Measurements from ENCODE around the gene CCDC80. TPM values are rescaled to one million over a fixed set of nuclear protein-coding genes. Genes with fewer than 3 reads are reported as not detected.

The CCDC80 gene
- total RNA-seq, 2 experiments from 2014 or later: 0.25 to 0.40 TPM

DNA sequence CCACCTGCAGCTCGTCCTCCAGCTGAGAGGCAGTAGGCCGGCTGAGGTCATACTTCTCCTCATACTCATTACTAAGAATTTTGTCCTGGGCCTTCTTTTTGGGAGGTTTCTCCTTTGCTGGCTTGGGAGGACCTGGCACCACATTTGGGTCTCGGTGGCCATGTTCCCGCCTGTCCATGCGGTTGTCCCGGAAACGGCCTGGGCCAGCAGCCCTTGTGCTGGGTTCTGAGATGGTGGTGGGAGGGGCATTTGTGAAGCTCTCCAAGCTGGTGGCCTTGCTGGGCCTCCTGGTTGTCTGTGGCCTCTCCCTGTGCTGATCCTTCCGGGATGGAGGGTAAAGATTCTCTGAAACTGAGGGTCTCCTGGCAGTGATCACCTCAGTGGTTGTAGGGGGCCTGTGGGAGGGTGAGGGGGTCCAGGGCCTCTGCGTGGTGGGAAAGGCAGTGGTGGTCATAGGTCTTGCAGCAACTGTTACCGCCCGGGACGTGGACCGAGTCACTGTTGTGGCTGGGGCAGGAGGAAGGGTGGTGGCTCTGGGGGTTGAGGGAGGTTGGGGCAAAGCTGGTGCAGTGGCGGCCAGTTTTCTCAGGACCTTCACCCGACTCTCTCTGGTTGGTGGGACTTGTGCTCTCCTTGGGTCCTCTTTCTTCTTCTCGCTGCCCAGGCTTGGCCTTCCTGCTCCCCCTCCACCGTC lies 2.5 kb downstream of the CCDC80 start:
- H3K27me3 Mint-ChIP-seq: peaks cover 5% of the 10 kb centered on the region
- no peak overlapping the region for H3K27ac Mint-ChIP-seq
- H3K4me1 Mint-ChIP-seq: peaks cover 25% of the 10 kb centered on the region
- no peaks in the 10 kb centered on the region for H3K36me3 Mint-ChIP-seq (ENCODE audit: low read depth)
- CTCF ChIA-PET: interaction anchor here (1.0 kb wide), 1 partner anchor 96 kb away, joined by 3 read pairs; no protein-coding TSS in a partner anchor
- H3K4me3 Mint-ChIP-seq: no peak overlapping the region
- POLR2A ChIA-PET: no interaction called here
- DNase-seq: no peak
- no peaks in the 10 kb centered on the region for H3K9me3 Mint-ChIP-seq

DNA sequence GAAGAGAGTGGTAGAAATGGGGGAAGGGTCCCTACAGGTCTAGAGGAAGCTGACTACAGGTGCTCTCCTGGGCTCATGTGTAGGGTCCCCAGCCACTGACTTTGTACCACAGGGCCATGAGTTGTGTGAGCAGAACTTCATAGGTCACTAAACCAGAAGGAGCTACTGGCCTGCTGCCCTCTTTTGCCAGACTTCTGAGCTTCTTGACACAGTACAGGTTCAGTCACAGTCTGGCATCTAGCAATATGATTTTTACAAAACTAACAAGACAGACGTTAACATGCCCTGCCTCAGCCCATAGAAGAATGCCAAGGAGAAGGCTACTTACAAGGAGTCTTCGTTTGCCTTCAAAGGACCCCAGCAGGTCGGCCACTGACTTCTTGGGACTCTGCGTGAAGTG lies 3.2 kb downstream of the CCDC80 start:
- H3K36me3 Mint-ChIP-seq (ENCODE audit: low read depth): no peaks in the 10 kb centered on the region
- H3K9me3 Mint-ChIP-seq: no peaks in the 10 kb centered on the region
- CTCF ChIA-PET: interaction anchor here (1.0 kb wide), 1 partner anchor 97 kb away, joined by 3 read pairs; no protein-coding TSS in a partner anchor
- no peak overlapping the region for H3K4me3 Mint-ChIP-seq
- peaks cover 3% of the 10 kb centered on the region for H3K27me3 Mint-ChIP-seq
- no peak overlapping the region for H3K27ac Mint-ChIP-seq
- DNase-seq: no peak
- POLR2A ChIA-PET: no interaction called here
- peaks cover 17% of the 10 kb centered on the region for H3K4me1 Mint-ChIP-seq

DNA sequence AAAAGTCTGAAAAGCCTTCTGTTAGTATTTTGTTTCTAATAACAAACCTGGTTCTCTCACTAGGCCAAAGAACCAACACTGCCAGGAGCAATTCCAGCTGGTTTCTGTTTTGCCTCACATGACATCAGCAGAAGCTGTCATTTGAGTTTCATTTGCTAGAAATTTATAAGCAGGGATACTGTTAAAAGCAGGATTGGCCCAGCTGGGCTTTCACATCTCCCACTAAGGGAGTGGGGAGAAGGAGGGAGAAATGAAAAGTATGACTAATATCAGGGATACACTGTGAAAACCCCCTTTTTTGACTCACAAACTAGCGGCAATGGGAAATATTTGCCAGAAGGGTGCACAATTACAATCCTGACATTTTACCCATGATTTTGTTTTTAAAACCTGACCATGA lies 5.3 kb downstream of the CCDC80 start:
- H3K9me3 Mint-ChIP-seq: no peaks in the 10 kb centered on the region
- no peak overlapping the region for H3K4me3 Mint-ChIP-seq
- ChIA-PET CTCF (interaction anchor here (1.0 to 2.1 kb wide), 5 partner anchors 8 to 343 kb away, joined by 3 to 7 read pairs (median 4); no protein-coding TSS in a partner anchor), POLR2A (interaction anchor here (1.1 to 1.5 kb wide), 2 partner anchors 74 to 355 kb away, joined by 3 to 4 read pairs; partner anchors contain the start of genes ATG3, GTPBP8 and SLC35A5)
- no peaks in the 10 kb centered on the region for H3K36me3 Mint-ChIP-seq (ENCODE audit: low read depth)
- H3K27ac Mint-ChIP-seq: no peak overlapping the region
- no peak for DNase-seq
- H3K27me3 Mint-ChIP-seq: no peaks in the 10 kb centered on the region
- peaks cover 15% of the 10 kb centered on the region for H3K4me1 Mint-ChIP-seq

DNA sequence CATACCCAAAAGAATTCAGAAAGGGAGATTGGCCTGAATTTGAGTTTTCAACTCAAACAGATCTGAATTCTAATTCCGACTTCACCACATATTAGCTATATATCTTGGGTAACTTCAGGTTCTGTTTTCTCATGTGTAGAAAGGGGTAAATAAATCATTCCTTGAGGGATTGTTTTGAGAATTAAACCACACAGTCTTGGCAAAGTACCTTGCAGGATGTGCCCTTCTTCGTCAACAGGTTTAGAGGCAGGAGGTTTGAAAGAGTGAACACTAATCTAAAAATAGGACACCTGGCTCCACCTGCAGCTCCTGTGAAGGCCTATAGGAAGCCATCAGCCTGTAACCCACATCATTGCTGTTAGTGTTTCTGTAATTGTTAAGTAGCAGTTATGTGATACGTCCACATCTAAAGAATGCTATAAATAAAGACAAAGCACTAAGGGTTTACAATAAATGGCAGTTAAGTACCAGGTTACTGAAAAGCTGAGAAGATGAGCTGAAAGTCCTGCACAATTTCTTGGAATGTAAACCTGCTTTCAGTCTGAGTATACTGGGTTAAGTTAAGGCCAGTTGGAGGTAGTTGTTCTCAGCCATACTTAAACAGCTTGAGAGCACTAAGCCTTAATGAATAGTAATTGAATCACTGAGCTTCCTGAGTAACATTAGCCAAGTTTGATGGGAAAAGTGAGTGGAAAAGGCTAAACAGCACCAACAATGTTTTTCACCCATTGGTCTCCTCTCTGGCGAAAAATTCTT lies 6.0 kb downstream of the CCDC80 start:
- Mint-ChIP-seq H3K36me3 (ENCODE audit: low read depth) (no peaks in the 10 kb centered on the region), H3K4me1 (peaks cover 17% of the 10 kb centered on the region), H3K4me3 (no peak overlapping the region), H3K27ac (no peak overlapping the region), H3K9me3 (no peaks in the 10 kb centered on the region), H3K27me3 (no peaks in the 10 kb centered on the region)
- CTCF ChIA-PET: interaction anchor here (1.0 to 2.1 kb wide), 6 partner anchors 9 to 344 kb away, joined by 3 to 7 read pairs (median 4); no protein-coding TSS in a partner anchor
- POLR2A ChIA-PET: interaction anchor here (0.6 to 1.5 kb wide), 3 partner anchors 34 to 356 kb away, joined by 3 to 4 read pairs (median 3); partner anchors contain the start of genes ATG3, GTPBP8 and SLC35A5
- no peak for DNase-seq

DNA sequence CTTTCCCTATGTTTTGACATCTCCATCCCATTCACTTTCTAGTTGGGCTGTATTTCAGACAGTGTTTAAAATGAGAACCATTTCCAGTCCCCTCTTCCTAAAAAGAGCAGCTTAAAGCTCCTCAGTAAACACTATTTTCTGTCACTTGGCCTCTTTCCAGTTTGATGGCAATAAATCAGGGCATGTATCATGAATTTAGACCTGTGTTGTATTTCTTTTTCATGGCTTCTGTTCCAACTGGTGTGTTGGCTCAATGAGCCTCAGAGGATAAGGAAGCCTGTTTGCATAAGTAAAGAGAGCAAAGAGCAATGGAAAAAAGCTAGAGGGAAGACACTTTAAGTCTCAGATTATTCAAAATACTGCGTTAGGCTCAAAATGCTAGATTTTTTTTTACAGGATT lies 7.2 kb downstream of the CCDC80 start:
- CTCF ChIA-PET: interaction anchor here (1.0 to 2.1 kb wide), 3 partner anchors 10 to 52 kb away, joined by 3 to 7 read pairs (median 5); no protein-coding TSS in a partner anchor
- H3K9me3 Mint-ChIP-seq: no peaks in the 10 kb centered on the region
- no peak overlapping the region for H3K4me3 Mint-ChIP-seq
- H3K27me3 Mint-ChIP-seq: no peaks in the 10 kb centered on the region
- H3K4me1 Mint-ChIP-seq: peaks cover 24% of the 10 kb centered on the region
- no peaks in the 10 kb centered on the region for H3K36me3 Mint-ChIP-seq (ENCODE audit: low read depth)
- POLR2A ChIA-PET: no interaction called here
- DNase-seq: no peak
- no peak overlapping the region for H3K27ac Mint-ChIP-seq

DNA sequence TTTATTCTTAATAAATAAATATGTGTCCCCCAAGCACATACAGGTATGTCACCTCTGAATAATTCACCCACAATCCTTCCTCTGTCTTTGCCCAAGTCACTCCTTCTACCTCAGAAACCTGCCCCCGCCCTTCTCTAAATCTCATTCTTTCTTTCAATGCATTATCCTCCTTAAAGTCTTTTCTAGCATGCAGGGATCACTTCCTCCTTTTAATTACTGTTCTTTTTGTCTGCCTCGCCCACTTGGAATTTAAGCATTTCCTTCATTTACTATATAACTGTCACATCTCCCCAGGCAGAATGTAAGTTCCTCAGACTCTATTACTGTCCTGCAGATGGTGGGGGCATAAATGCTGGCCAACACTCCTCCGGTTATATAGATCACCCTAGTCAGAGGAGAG lies 7.8 kb downstream of the CCDC80 start:
- peaks cover 24% of the 10 kb centered on the region for H3K4me1 Mint-ChIP-seq
- CTCF ChIA-PET: no interaction called here
- H3K9me3 Mint-ChIP-seq: no peaks in the 10 kb centered on the region
- no peak overlapping the region for H3K4me3 Mint-ChIP-seq
- H3K27ac Mint-ChIP-seq: no peak overlapping the region
- H3K27me3 Mint-ChIP-seq: no peaks in the 10 kb centered on the region
- POLR2A ChIA-PET: no interaction called here
- H3K36me3 Mint-ChIP-seq (ENCODE audit: low read depth): no peaks in the 10 kb centered on the region
- no peak for DNase-seq

DNA sequence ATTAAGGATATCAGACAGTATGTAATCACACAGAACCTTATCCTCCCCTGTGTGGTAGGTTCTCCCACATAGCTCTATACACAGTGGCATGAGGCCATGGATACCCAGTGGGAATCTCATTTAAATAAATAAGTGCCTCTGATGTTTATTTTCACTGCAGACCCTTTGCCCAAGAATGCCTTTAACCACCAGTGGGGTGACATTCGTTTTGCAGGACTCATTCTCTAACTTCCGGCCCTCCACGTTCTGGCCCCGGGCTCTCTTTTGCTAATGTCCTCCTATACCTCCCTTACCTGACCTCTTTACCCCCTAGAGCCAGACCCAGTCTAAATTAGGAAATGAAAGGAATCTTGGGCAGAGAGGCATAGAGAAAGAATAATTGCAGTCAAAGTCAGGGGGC lies 8.3 kb downstream of the CCDC80 start:
- no peaks in the 10 kb centered on the region for H3K36me3 Mint-ChIP-seq (ENCODE audit: low read depth)
- peaks cover 24% of the 10 kb centered on the region for H3K4me1 Mint-ChIP-seq
- no peak overlapping the region for H3K27ac Mint-ChIP-seq
- H3K27me3 Mint-ChIP-seq: no peaks in the 10 kb centered on the region
- CTCF ChIA-PET: no interaction called here
- no peaks in the 10 kb centered on the region for H3K9me3 Mint-ChIP-seq
- POLR2A ChIA-PET: no interaction called here
- no peak overlapping the region for H3K4me3 Mint-ChIP-seq
- no peak for DNase-seq

DNA sequence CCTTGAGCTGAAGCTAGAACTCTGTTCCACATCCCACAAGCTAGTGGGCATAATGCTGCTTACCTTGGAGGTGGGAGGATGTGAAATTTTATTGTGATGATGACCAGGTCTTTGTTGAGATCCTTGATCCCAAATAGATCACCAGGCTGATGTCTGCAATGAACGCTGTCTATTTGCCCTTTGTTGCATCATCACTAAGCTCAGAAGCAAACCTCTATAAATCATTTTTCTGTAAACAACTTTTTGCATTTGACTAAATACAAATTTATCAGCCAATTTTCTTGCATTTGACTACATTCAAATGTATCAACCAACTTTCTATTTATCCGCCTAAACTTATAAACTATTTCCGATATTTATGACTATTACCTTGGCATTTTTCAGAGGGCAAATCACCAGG lies 9.7 kb downstream of the CCDC80 start:
- Mint-ChIP-seq H3K27ac (no peak overlapping the region), H3K4me1 (peaks cover 24% of the 10 kb centered on the region), H3K4me3 (no peak overlapping the region), H3K9me3 (no peaks in the 10 kb centered on the region), H3K27me3 (no peaks in the 10 kb centered on the region), H3K36me3 (ENCODE audit: low read depth) (no peaks in the 10 kb centered on the region)
- CTCF ChIA-PET: interaction anchor here (2.7 kb wide), 1 partner anchor 12 kb away, joined by 9 read pairs; no protein-coding TSS in a partner anchor
- POLR2A ChIA-PET: no interaction called here
- no peak for DNase-seq

DNA sequence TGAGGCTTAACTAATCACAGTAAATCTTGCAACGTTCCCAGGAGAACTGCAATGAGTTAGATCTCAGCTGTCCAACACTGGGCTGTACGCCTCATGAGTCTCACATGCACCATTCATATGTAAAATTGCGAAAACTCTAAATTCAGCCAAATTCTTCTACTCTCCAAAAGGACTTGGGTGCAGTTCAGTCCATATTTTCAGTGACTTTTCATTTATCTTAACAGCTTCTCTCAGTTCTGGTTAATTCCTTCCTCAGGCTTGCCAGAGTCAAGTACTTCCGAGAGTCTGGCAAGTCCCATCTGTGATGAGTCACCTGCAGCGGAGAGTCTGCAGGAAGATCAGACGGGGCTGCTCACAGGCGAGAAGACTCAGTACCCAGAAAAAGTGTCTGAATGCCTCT lies 11.5 kb downstream of the CCDC80 start:
- Mint-ChIP-seq H3K9me3 (no peaks in the 10 kb centered on the region), H3K27me3 (no peaks in the 10 kb centered on the region), H3K4me1 (peaks cover 9% of the 10 kb centered on the region), H3K27ac (no peak overlapping the region), H3K36me3 (ENCODE audit: low read depth) (no peaks in the 10 kb centered on the region), H3K4me3 (no peak overlapping the region)
- POLR2A ChIA-PET: no interaction called here
- CTCF ChIA-PET: interaction anchor here (0.9 to 2.7 kb wide), 3 partner anchors 14 to 406 kb away, joined by 3 to 9 read pairs (median 3); no protein-coding TSS in a partner anchor
- no peak for DNase-seq

DNA sequence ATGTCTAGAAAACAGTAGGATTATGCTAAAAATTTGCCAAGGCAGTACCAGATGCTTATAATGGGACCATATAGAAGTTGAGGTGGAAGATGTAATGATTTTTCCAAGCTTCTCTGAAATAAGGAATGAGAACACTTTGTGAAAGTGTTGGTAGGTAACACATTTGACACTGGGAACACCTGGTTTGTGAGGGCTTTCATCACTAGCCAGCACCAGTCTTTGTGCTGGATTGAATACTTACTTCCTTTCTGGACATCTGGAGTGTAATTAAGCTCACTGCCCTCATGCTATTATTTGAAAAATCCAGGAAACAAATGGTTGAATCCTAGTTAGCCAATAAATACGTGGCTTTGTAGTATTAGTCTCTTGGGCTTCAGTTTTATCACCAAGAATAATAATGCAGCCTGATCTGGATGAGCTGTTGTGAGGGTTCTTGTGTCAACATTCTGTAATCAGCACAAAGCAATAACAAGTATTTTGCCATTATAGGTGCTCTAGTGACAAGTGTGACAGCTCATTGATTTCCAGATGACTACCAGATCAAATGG lies 12.9 kb downstream of the CCDC80 start:
- Mint-ChIP-seq H3K9me3 (no peaks in the 10 kb centered on the region), H3K4me1 (peaks cover 10% of the 10 kb centered on the region), H3K27ac (no peak overlapping the region)

DNA sequence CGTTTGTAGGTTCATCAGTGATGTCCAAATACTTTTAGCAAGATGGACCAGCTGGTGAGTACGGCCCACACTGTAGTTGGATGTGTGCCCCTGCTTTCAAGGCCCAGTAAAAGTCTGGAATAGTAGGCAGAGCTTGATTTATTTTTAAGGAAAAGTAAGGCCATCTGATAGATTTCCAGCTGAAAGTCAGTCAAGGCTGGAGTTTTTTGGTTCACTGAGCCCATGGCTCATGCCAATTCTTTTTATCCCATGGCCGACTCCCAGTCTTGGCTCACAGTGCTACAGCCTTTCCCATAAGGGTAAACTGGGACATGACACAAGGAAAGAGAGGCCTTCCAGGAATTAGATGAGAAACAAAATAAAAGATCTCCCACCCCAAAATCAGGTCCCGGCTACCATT lies 13.5 kb downstream of the CCDC80 start:
- Mint-ChIP-seq H3K4me1 (peaks cover 10% of the 10 kb centered on the region), H3K4me3 (no peak overlapping the region), H3K27me3 (peaks cover 5% of the 10 kb centered on the region), H3K9me3 (no peaks in the 10 kb centered on the region), H3K36me3 (ENCODE audit: low read depth) (no peaks in the 10 kb centered on the region), H3K27ac (no peak overlapping the region)
- DNase-seq: no peak
- ChIA-PET POLR2A (interaction anchor here (1.6 kb wide), 1 partner anchor 14 kb away, joined by 3 read pairs; no protein-coding TSS in a partner anchor), CTCF (no interaction called here)

More for the DNA sequence above, 12.9 kb downstream of the CCDC80 start:
- no peak for DNase-seq
- ChIA-PET CTCF (interaction anchor here (1.1 kb wide), 1 partner anchor 352 kb away, joined by 3 read pairs; no protein-coding TSS in a partner anchor), POLR2A (interaction anchor here (0.8 to 1.6 kb wide), 2 partner anchors 8 to 14 kb away, joined by 3 read pairs; no protein-coding TSS in a partner anchor)
- Mint-ChIP-seq H3K27me3 (peaks cover 5% of the 10 kb centered on the region), H3K36me3 (ENCODE audit: low read depth) (no peaks in the 10 kb centered on the region), H3K4me3 (no peak overlapping the region)

DNA sequence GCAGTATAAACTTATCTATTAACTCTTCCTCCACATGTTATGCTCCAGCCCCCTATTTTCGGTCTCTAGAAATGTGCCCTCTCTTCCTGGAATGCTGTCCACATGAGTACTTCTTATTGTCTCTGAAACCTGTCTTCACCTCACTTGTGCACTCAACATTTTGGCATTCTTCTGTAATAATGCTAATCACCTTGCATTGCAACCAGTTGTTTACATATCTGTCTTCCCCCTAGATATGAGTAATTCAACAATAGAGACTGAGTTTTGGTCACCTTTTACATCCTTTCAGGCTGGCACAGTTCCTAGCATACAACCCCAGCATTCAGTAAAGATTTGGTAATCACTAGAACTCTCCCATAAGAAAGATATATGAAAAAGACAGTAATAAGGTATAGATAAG lies 17.2 kb downstream of the CCDC80 start:
- DNase-seq: no peak
- H3K36me3 Mint-ChIP-seq (ENCODE audit: low read depth): no peaks in the 10 kb centered on the region
- POLR2A ChIA-PET: no interaction called here
- peaks cover 1% of the 10 kb centered on the region for H3K4me1 Mint-ChIP-seq
- no peak overlapping the region for H3K4me3 Mint-ChIP-seq
- CTCF ChIA-PET: no interaction called here
- no peak overlapping the region for H3K27ac Mint-ChIP-seq
- H3K9me3 Mint-ChIP-seq: no peaks in the 10 kb centered on the region
- peaks cover 5% of the 10 kb centered on the region for H3K27me3 Mint-ChIP-seq

DNA sequence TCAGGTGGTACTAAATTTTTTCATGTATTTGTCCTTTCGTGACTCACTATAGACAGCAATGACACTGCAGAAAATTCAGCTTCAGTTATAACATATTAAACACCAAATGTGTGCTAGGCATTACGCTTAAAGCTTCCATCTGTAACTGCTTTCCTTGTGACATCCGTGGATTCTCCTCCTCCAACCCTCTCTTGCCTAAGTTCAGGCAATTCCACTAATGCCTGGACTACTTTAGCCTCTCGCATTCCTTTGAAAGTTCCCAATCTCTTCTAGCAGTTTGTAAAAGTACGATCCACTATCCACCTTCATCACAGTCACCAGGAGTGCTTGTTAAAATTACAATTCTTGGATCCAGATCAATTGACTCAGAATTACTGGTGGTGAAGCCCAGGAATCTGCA lies 17.7 kb downstream of the CCDC80 start:
- no peak for DNase-seq
- CTCF ChIA-PET: no interaction called here
- POLR2A ChIA-PET: no interaction called here
- Mint-ChIP-seq H3K36me3 (ENCODE audit: low read depth) (no peaks in the 10 kb centered on the region), H3K27ac (no peak overlapping the region), H3K9me3 (no peaks in the 10 kb centered on the region), H3K4me3 (no peak overlapping the region), H3K4me1 (peaks cover 1% of the 10 kb centered on the region), H3K27me3 (peaks cover 5% of the 10 kb centered on the region)
